Karpas-422 (cell line): ENCODE measurements around the gene CDK13. TPM values are rescaled to one million over a fixed set of nuclear protein-coding genes. Genes with fewer than 3 reads are reported as not detected.

Experiments used
- DNase-seq: peaks from one replicate; pipeline ENCODE4 v3.0.0-alpha.2; 2015
- H2AFZ ChIP-seq: fragments of 200-600 bp; sonication (generic); 2 replicates; pipeline ENCODE4 v1.6.1; 2014; ENCODE audit warnings: antibody characterized with exemption, low read length, mixed read lengths
- H3K27ac ChIP-seq: fragments of 200-600 bp; sonication (generic); 2 replicates; pipeline ENCODE4 v1.5.1; 2014; ENCODE audit warnings: mild to moderate bottlenecking, low read length, moderate library complexity
- H3K27me3 ChIP-seq: fragments of 200-600 bp; sonication (generic); 2 replicates; pipeline ENCODE4 v1.6.1; 2014; ENCODE audit warnings: low read length, mixed read lengths
- H3K36me3 ChIP-seq: fragments of 200-600 bp; sonication (generic); 2 replicates; pipeline ENCODE4 v1.6.1; 2014; ENCODE audit warnings: low read length, mixed read lengths; ENCODE audit not compliant: insufficient read depth
- H3K4me1 ChIP-seq: fragments of 200-600 bp; sonication (generic); 2 replicates; pipeline ENCODE4 v1.6.1; 2014; ENCODE audit warnings: mild to moderate bottlenecking, low read length, mixed read lengths
- H3K4me2 ChIP-seq: fragments of 200-600 bp; sonication (generic); 2 replicates; pipeline ENCODE4 v1.6.1; 2014; ENCODE audit warnings: low read length, low read depth, mild to moderate bottlenecking; ENCODE audit not compliant: poor library complexity, severe bottlenecking
- H3K4me3 ChIP-seq: fragments of 200-600 bp; sonication (generic); 2 replicates; pipeline ENCODE4 v1.5.1; 2014; ENCODE audit warnings: mild to moderate bottlenecking, antibody characterized with exemption, low read length, mixed read lengths
- H3K79me2 ChIP-seq: fragments of 200-600 bp; sonication (generic); 2 replicates; pipeline ENCODE4 v1.6.1; 2014; ENCODE audit warnings: mild to moderate bottlenecking, low read length, mixed read lengths
- H3K9ac ChIP-seq: fragments of 200-600 bp; sonication (generic); 2 replicates; pipeline ENCODE4 v1.6.0; 2014; ENCODE audit warnings: low read length
- H3K9me2 ChIP-seq: fragments of 200-600 bp; sonication (generic), shearing (Covaris generic); replicated peaks from 2 replicates; pipeline ENCODE4 v1.6.0; 2014; ENCODE audit warnings: mild to moderate bottlenecking, low read length, moderate library complexity; ENCODE audit not compliant: insufficient read depth
- H3K9me3 ChIP-seq: fragments of 300-700, 200-600 bp; sonication (generic); 2 replicates; pipeline ENCODE4 v1.6.1; 2014; ENCODE audit warnings: low read length, mixed read lengths
- H4K20me1 ChIP-seq: fragments of 200-600 bp; sonication (generic); 2 replicates; pipeline ENCODE4 v1.6.1; 2014; ENCODE audit warnings: mild to moderate bottlenecking, antibody characterized with exemption, low read length, low read depth; ENCODE audit not compliant: insufficient read depth
- total RNA-seq: library from RNA; depleted of rRNA; stranded (reverse); fragments of >200 nt; shearing (Covaris generic); gene quantifications from 2 replicates; pipeline ENCODE4 v1.2.3, GENCODE V29; 2014; ENCODE audit warnings: low replicate concordance

CDK13 gene
- total RNA-seq, 1 experiment from 2014 or later: 81.1 TPM

DNA sequence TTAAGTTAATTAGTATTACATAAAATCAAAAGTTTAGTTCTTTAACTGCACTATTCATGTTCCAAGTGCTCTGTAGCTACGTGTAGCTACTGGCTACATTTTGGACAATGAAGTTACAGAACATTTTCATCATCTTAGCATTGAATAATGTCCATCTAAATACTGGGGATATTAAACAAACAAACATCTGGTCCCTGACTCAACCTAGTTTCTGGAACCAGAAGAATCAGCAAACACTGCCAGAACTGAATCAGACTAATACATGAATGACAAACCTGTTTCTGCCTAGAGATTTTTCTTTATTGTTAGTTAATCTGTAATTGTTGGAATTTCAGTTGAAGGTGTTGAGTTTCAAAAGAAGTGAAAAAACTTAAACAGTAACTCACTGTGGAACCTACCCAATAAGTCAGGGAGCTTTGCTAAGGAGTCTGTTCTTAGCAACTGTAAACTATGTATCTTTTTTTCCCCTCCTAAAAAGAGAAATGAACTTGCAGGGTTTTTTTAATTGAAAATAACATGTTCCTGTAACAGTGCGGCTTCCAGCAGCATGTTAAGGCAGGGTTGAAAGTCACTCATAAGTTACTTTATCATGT lies 58.3 kb downstream of the CDK13 start:
- Histone ChIP-seq H3K9ac (no peak overlapping the region), H3K9me3 (no peaks in the 10 kb centered on the region), H3K36me3 (peaks cover 23% of the 10 kb centered on the region; the same call in 1 of the 2 replicates), H3K4me3 (no peak overlapping the region), H3K4me1 (no peaks in the 10 kb centered on the region), H3K79me2 (peaks cover 84% of the 10 kb centered on the region), H4K20me1 (no peaks in the 10 kb centered on the region), H3K27me3 (no peaks in the 10 kb centered on the region), H3K4me2 (no peak overlapping the region), H2AFZ (no peak overlapping the region), H3K9me2 (no peaks in the 10 kb centered on the region), H3K27ac (no peak overlapping the region)
- no peak for DNase-seq

DNA sequence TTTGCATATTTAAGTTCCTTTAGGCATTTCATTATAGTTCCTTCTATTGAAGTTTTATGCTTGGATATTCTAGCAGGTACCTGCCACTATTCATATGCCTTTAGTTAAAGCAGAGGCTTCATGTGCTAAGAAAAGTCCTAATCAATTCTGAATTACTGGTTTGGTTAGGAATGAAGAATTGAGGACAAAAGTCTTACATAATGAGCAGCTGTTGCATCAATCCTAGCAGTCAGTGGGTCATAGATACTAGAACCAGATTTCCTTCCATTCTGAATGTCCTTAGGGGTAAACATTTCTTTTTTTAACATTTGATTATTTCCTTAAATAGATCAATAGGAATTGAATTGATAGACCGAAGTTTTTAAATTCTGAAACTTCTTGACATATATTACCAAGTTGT lies 59.2 kb downstream of the CDK13 start:
- Histone ChIP-seq H3K4me2 (no peak overlapping the region), H3K9me3 (no peaks in the 10 kb centered on the region), H3K9ac (no peak overlapping the region), H3K36me3 (peaks cover 16% of the 10 kb centered on the region; the same call in 1 of the 2 replicates), H3K27ac (no peak overlapping the region), H4K20me1 (no peaks in the 10 kb centered on the region), H3K27me3 (no peaks in the 10 kb centered on the region), H3K4me1 (no peaks in the 10 kb centered on the region), H3K9me2 (no peaks in the 10 kb centered on the region), H3K4me3 (no peak overlapping the region), H2AFZ (no peak overlapping the region), H3K79me2 (peaks cover 84% of the 10 kb centered on the region)
- no peak for DNase-seq

DNA sequence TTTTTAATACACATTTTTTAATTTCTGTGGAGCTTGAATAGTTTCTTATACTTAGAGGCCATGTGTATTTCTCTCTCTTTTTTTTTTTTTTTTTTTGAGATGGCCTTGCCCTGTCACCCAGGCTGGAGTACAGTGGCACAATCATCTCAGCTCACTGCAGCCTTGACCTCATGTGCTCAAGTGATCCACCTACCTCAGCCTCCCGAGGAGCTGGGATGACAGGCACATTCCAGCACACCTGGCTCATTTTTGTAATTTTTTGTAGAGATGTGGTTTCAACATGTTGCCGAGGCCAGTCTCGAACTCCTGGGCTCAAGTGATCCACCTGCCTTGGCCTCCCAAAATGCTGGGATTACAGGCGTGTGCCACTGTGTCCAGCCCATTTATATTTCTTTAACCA lies 64.3 kb downstream of the CDK13 start:
- Histone ChIP-seq H3K9ac (no peak overlapping the region), H3K79me2 (peaks cover 87% of the 10 kb centered on the region), H4K20me1 (no peaks in the 10 kb centered on the region), H3K27me3 (no peaks in the 10 kb centered on the region), H3K9me2 (no peaks in the 10 kb centered on the region), H3K36me3 (peaks cover 29% of the 10 kb centered on the region), H3K9me3 (no peaks in the 10 kb centered on the region), H3K4me1 (peaks cover 18% of the 10 kb centered on the region), H3K27ac (no peak overlapping the region), H2AFZ (no peak overlapping the region), H3K4me2 (no peak overlapping the region), H3K4me3 (no peak overlapping the region)
- DNase-seq: no peak

DNA sequence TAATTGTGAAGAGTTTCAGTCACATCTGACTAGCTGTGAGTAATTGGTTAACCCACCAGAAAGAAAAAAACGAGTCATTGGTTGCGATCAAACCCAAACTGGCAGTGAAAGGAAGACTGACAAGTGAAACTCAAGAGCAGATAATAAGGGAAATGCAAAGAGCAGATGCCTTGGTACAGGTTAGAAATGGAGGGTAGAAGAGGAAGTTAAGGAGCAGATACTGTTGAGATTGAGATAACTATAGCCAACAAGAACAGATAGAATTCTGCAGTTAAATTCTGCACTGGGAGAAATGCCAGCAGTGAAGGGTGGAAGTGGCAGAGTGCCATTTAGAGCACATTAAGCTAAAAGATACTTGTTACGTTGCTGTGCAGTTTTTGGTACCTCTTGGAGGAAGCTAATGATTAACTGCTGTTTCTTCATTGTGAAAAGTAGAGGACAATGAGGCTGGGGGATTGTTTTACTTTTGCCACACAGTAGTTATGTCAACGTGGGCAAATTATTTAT lies 65.8 kb downstream of the CDK13 start:
- no peaks in the 10 kb centered on the region for H3K27me3 ChIP-seq
- H3K4me2 ChIP-seq: peak overlapping the region; percentile 16
- H3K79me2 ChIP-seq: peaks cover 89% of the 10 kb centered on the region
- H3K36me3 ChIP-seq: peaks cover 22% of the 10 kb centered on the region
- H3K4me1 ChIP-seq: peaks cover 18% of the 10 kb centered on the region
- peak overlapping the region; percentile 42 for H3K27ac ChIP-seq
- H2AFZ ChIP-seq: no peak overlapping the region
- no peaks in the 10 kb centered on the region for H3K9me3 ChIP-seq
- no peaks in the 10 kb centered on the region for H4K20me1 ChIP-seq
- no peak overlapping the region for H3K4me3 ChIP-seq
- H3K9ac ChIP-seq: no peak overlapping the region
- DNase-seq: peak; percentile 63
- no peaks in the 10 kb centered on the region for H3K9me2 ChIP-seq

DNA sequence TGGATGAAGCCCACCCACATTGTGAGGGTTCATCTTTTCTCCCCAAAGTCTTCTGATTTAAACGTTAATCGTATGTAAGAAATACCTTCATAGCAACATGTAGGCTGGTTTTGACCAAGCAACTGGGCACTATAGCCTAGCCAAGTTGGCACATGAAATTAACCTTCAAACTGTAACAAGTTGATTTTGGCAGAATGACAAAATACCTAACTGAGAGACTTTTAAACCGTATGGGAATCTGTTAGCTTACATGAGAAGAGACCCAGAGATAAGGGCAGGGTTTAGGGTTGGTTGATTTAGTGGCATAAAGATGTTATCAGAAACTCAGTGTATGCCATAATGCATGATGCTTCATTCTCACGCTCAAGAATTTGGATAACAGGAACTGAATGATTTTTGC lies 69.5 kb downstream of the CDK13 start:
- no peak overlapping the region for H3K9ac ChIP-seq
- no peak overlapping the region for H3K4me2 ChIP-seq
- H3K27me3 ChIP-seq: no peaks in the 10 kb centered on the region

DNA sequence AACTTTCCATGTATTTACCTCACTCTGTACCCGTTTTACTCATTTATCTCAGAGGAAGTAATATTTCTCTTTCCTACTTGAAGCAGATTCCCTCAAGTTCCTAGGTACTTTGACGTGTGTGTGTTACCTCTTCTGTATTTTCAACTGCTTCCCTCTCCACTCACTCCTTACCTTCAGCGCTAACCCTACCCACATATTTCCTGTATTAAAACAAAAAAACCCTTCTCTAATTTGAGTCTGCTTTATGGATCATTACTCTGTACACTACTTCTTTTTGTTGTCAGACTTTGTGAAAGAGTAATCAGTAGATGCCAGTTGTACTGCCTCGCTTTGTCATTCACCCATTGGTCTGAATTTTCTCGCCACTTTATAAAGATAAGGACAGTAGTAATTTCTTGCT lies 74.0 kb downstream of the CDK13 start:
- no peak overlapping the region for H3K4me3 ChIP-seq
- H3K79me2 ChIP-seq: peaks cover 77% of the 10 kb centered on the region
- no peaks in the 10 kb centered on the region for H4K20me1 ChIP-seq
- no peaks in the 10 kb centered on the region for H3K4me1 ChIP-seq
- peaks cover 13% of the 10 kb centered on the region; the same call in 1 of the 2 replicates for H3K36me3 ChIP-seq
- H3K4me2 ChIP-seq: no peak overlapping the region
- H3K27ac ChIP-seq: no peak overlapping the region
- H2AFZ ChIP-seq: no peak overlapping the region
- no peaks in the 10 kb centered on the region for H3K27me3 ChIP-seq
- no peaks in the 10 kb centered on the region for H3K9me2 ChIP-seq
- H3K9ac ChIP-seq: no peak overlapping the region
- no peaks in the 10 kb centered on the region for H3K9me3 ChIP-seq
- no peak for DNase-seq

More for the DNA sequence above, 69.5 kb downstream of the CDK13 start:
- H3K79me2 ChIP-seq: peaks cover 83% of the 10 kb centered on the region
- H3K4me1 ChIP-seq: peaks cover 16% of the 10 kb centered on the region
- peaks cover 21% of the 10 kb centered on the region for H3K36me3 ChIP-seq
- H2AFZ ChIP-seq: no peak overlapping the region
- peak; percentile 28 for DNase-seq
- H3K9me2 ChIP-seq: no peaks in the 10 kb centered on the region
- no peak overlapping the region for H3K4me3 ChIP-seq
- no peaks in the 10 kb centered on the region for H4K20me1 ChIP-seq
- H3K27ac ChIP-seq: no peak overlapping the region
- H3K9me3 ChIP-seq: no peaks in the 10 kb centered on the region

DNA sequence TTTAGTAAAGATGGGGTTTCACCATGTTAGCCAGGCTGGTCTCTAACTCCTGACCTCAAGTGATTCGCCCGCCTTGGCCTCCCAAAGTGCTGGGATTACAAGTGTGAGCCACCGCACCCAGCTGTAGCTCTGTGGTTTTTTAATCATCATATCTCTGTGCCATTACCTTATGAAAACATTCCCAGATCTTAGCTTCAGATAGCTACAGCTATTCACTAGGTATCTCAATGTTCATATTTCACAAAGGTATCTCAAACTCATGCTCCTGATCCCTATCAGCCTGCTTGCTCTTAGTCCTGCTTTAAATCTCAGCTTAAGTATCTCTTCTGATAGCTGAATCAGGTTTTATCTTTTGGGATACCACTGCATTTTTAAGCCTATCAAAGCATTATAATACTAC lies 74.8 kb downstream of the CDK13 start:
- H3K27me3 ChIP-seq: no peaks in the 10 kb centered on the region
- DNase-seq: no peak
- no peaks in the 10 kb centered on the region for H3K4me1 ChIP-seq
- peaks cover 11% of the 10 kb centered on the region; the same call in 1 of the 2 replicates for H3K36me3 ChIP-seq
- no peak overlapping the region for H2AFZ ChIP-seq
- H3K9ac ChIP-seq: no peak overlapping the region
- H3K4me2 ChIP-seq: no peak overlapping the region
- no peaks in the 10 kb centered on the region for H4K20me1 ChIP-seq
- no peaks in the 10 kb centered on the region for H3K9me3 ChIP-seq
- H3K79me2 ChIP-seq: peaks cover 73% of the 10 kb centered on the region
- no peak overlapping the region for H3K4me3 ChIP-seq
- no peaks in the 10 kb centered on the region for H3K9me2 ChIP-seq
- H3K27ac ChIP-seq: no peak overlapping the region

DNA sequence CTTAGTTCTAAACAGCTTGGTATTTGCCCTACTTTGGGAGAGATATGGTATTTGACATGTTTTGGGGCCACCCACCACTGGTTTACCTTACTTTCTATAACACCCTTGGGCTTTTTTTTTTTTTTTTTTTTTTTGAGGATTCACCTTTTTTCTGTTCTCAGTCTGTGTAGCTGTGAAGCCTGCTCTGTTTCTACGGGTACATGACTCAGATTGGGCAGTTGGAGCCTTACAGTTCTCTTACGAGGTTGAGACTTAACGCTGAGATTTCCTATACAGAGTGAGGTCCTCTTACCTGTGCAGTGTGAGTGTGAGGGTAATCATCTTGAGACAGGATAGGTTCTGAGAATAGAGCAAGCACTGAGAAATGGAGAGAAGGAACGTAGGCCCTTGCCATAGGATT lies 77.5 kb downstream of the CDK13 start:
- Histone ChIP-seq H3K79me2 (peaks cover 78% of the 10 kb centered on the region), H3K4me3 (no peak overlapping the region), H3K36me3 (peaks cover 15% of the 10 kb centered on the region; the same call in 1 of the 2 replicates), H4K20me1 (no peaks in the 10 kb centered on the region), H3K4me1 (no peaks in the 10 kb centered on the region), H3K9me3 (no peaks in the 10 kb centered on the region), H2AFZ (no peak overlapping the region), H3K9me2 (no peaks in the 10 kb centered on the region), H3K27ac (no peak overlapping the region), H3K9ac (no peak overlapping the region), H3K4me2 (no peak overlapping the region), H3K27me3 (no peaks in the 10 kb centered on the region)
- no peak for DNase-seq
